Measurements from ENCODE around the gene CYP1B1. TPM values are rescaled to one million over a fixed set of nuclear protein-coding genes. Genes with fewer than 3 reads are reported as not detected.
"Not testable (repeated sequence)": the region's sequence is repeated elsewhere in the genome, so short reads cannot be mapped to it uniquely, and the experiment has no call there.

Gene CYP1B1
- total RNA-seq, 2 donors from 2014 or later, result 4.8 to 6.3 TPM

DNA sequence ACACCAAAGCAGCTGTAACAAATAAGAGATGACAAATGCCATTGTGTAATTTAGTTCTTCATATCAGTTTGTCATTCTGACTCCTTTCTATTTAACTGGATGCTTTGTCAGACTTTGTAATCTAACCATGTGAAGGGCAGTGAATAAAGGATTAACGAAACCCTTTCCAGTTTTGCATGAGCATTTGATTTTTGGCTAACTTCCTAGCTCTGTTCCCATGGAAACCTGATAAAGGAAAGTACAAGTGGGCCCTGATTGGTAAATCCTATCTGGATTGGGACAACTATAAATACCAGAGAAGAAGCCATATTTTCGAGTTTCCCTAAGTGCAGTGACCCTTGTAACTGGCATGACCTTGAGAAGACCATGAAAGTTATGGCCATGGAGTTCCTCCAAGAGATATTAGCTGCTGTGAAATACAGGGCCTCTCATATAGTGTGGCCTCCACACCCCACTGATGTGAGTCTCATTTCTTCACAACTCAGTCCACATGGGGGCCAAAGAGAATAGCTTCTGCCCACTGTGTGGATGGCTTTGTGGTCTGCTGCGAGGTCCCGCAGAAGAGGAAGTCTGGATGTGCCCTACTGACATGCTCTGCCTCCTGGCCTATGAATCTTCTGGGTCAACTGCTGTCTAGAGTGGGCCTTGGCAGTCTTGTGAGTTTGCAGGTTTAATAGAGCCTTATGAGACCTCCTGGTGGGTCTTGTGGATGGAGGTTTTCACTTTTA lies 38.2 kb upstream of the CYP1B1 start:
- H3K4me3 ChIP-seq (ENCODE audit: low read length), result no peak overlapping the region
- TF ChIP-seq, protein P1, sequence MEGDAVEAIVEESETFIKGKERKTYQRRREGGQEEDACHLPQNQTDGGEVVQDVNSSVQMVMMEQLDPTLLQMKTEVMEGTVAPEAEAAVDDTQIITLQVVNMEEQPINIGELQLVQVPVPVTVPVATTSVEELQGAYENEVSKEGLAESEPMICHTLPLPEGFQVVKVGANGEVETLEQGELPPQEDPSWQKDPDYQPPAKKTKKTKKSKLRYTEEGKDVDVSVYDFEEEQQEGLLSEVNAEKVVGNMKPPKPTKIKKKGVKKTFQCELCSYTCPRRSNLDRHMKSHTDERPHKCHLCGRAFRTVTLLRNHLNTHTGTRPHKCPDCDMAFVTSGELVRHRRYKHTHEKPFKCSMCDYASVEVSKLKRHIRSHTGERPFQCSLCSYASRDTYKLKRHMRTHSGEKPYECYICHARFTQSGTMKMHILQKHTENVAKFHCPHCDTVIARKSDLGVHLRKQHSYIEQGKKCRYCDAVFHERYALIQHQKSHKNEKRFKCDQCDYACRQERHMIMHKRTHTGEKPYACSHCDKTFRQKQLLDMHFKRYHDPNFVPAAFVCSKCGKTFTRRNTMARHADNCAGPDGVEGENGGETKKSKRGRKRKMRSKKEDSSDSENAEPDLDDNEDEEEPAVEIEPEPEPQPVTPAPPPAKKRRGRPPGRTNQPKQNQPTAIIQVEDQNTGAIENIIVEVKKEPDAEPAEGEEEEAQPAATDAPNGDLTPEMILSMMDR (conservative IDR thresholded peaks at IDR 0.05), result no peak
- H3K27ac Mint-ChIP-seq, result no peak overlapping the region
- H3K9ac ChIP-seq (ENCODE audit: extremely low read depth, low read length, poor library complexity, severe bottlenecking), result no peak overlapping the region
- H3K36me3 ChIP-seq (ENCODE audit: control insufficient read depth, insufficient read depth, low read length), result no peaks in the 10 kb centered on the region
- no peak overlapping the region for H3K4me3 Mint-ChIP-seq
- no peak for DNase-seq
- no peaks in the 10 kb centered on the region for H3K4me1 ChIP-seq (ENCODE audit: control insufficient read depth, insufficient read depth, low read length)
- peaks cover 5% of the 10 kb centered on the region for H3K9me3 ChIP-seq (ENCODE audit: control insufficient read depth, low read length)
- whole genome bisulfite sequencing, 2 experiments (ENCODE audit: insufficient coverage in 1 of 2, insufficient read length in 1 of 2), result 93 to 95% methylated on average over 3 to 4 of the region's 4 CpGs
- H3K27ac ChIP-seq (ENCODE audit: low read depth, low read length), result no peak overlapping the region
- H3K9me3 Mint-ChIP-seq, result peaks cover 21% of the 10 kb centered on the region
- no peaks in the 10 kb centered on the region for H3K27me3 ChIP-seq (ENCODE audit: control insufficient read depth, insufficient read depth, low read length, poor library complexity, severe bottlenecking)
- peaks cover 30% of the 10 kb centered on the region for H3K4me1 Mint-ChIP-seq
- peaks cover 41% of the 10 kb centered on the region for H3K27me3 Mint-ChIP-seq (ENCODE audit: insufficient read depth)
- H3K36me3 Mint-ChIP-seq (ENCODE audit: low read depth), result peaks cover 5% of the 10 kb centered on the region

DNA sequence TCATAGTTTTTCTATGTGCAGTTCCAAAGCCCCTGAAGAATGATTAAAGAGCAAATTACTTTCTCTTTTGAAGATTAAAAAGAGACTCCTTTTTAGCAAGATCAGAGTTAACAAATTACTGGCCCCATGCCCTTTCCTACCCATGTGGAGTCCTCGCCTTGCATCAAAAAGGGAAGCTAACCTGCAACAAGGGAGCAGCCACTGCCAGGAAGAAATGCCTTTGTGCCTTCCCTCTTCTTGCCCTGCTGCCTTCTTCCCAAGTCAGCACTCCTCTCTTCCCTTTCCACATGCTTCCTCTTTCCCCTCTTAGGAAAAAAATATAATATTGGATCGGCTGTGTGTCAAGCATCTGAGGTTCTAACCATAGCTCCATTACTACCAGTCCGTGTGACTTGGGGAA lies 37.1 kb upstream of the CYP1B1 start:
- H3K4me1 ChIP-seq (ENCODE audit: control insufficient read depth, insufficient read depth, low read length), result no peaks in the 10 kb centered on the region
- H3K27ac ChIP-seq (ENCODE audit: low read depth, low read length), result no peak overlapping the region
- no peaks in the 10 kb centered on the region for H3K27me3 ChIP-seq (ENCODE audit: control insufficient read depth, insufficient read depth, low read length, poor library complexity, severe bottlenecking)
- peaks cover 41% of the 10 kb centered on the region for H3K27me3 Mint-ChIP-seq (ENCODE audit: insufficient read depth)
- H3K36me3 ChIP-seq (ENCODE audit: control insufficient read depth, insufficient read depth, low read length), result no peaks in the 10 kb centered on the region
- H3K9me3 ChIP-seq (ENCODE audit: control insufficient read depth, low read length), result peaks cover 5% of the 10 kb centered on the region
- no peak overlapping the region for H3K4me3 Mint-ChIP-seq
- peaks cover 40% of the 10 kb centered on the region for H3K4me1 Mint-ChIP-seq
- peaks cover 5% of the 10 kb centered on the region for H3K36me3 Mint-ChIP-seq (ENCODE audit: low read depth)
- H3K9me3 Mint-ChIP-seq, result peaks cover 21% of the 10 kb centered on the region
- TF ChIP-seq, protein P1 (conservative IDR thresholded peaks at IDR 0.05), result no peak
- H3K9ac ChIP-seq (ENCODE audit: extremely low read depth, low read length, poor library complexity, severe bottlenecking), result no peak overlapping the region
- no peak overlapping the region for H3K4me3 ChIP-seq (ENCODE audit: low read length)
- no peak overlapping the region for H3K27ac Mint-ChIP-seq
- WGBS, 2 experiments (ENCODE audit: insufficient coverage in 1 of 2, insufficient read length in 1 of 2), result 80 to 91% methylated on average over 3 of the region's 3 CpGs
- no peak for DNase-seq

DNA sequence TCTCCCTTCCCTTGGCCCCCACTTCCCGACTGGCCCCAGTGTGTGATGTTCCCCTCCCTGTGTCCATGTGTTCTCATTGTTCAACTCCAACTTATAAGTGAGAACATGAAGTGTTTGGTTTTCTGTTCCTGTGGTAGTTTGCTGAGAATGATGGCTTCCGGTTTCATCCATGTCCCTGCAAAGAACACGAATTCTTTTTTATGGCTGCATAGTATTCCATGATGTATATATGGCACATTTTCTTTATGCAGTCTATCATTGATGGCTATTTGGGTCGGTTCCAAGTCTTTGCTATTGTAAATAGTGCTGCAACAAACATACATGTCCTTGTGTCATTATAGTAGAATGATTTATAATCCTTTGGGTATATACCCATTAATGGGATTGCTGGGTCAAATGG lies 35.4 kb upstream of the CYP1B1 start:
- not testable (repeated sequence) for H3K27ac Mint-ChIP-seq
- peaks cover 54% of the 10 kb centered on the region for H3K4me1 Mint-ChIP-seq

More for the DNA sequence above, 35.4 kb upstream of the CYP1B1 start:
- H3K27me3 ChIP-seq (ENCODE audit: control insufficient read depth, insufficient read depth, low read length, poor library complexity, severe bottlenecking); DNase-seq; H3K36me3 ChIP-seq (ENCODE audit: control insufficient read depth, insufficient read depth, low read length); H3K4me3 Mint-ChIP-seq; H3K27ac ChIP-seq (ENCODE audit: low read depth, low read length); H3K9ac ChIP-seq (ENCODE audit: extremely low read depth, low read length, poor library complexity, severe bottlenecking); H3K36me3 Mint-ChIP-seq (ENCODE audit: low read depth); H3K4me3 ChIP-seq (ENCODE audit: low read length); H3K9me3 ChIP-seq (ENCODE audit: control insufficient read depth, low read length); H3K4me1 ChIP-seq (ENCODE audit: control insufficient read depth, insufficient read depth, low read length): not testable (repeated sequence)
- Mint-ChIP-seq H3K27me3 (ENCODE audit: insufficient read depth) (peaks cover 41% of the 10 kb centered on the region), H3K9me3 (peaks cover 21% of the 10 kb centered on the region)
- WGBS, 2 experiments (ENCODE audit: insufficient coverage in 1 of 2, insufficient read length in 1 of 2), result 94% methylated on average over 4 of the region's 4 CpGs; no CpG with 5 or more reads in 1 of the 2 experiments

All from endodermal cell (in vitro differentiated cells).